ENCODE data around the gene RPL36AL. TPM values are rescaled to one million over a fixed set of nuclear protein-coding genes. Genes with fewer than 3 reads are reported as not detected.

Gene RPL36AL
- total and polyA plus RNA-seq, 10 of the 15 experiments (the other 5 are each of a cell fraction or from before 2014, with no cell fraction given), result 222 to 1,379 (median 545) TPM

DNA sequence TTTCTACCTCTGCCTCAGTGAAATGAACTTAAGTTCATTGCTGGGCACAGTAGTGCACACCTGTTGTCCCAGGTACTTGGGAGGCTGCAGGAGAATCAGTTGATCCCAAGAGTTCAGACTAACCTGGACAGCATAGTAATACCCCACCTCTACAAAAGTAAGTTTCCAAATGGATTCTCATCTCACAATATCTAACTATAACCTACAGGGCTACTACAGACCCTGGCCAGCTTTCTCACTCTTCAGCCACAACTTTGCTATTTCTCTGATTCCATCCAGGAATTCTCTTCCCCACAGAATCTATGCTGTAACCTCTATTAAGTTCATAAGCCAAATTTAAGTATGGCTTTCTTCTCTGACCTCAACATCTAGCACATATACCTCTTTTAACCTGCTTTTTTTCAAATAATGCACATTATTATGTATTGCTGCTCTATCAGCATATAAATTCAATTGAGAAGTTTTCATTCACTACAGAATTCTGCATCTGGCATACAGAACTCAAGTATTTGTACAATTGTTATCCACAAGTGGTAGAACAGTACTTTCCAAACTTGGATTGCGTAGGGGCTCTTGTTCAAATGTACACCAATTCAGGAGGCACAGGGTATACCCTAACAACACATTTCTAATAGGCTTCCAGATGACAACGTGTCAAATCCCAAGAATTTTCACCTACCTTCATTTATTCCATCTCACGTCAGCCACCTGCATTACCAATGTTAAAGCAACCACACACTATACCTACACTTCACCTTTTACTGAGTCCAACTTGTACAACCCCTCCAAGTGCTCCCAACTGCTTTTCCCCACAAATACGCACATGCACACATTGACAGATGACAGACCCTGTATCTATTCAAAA lies 38.1 kb downstream of the RPL36AL start:
- H3K4me1 ChIP-seq (ENCODE audit: control insufficient read depth, insufficient read depth, low read length), result no peaks in the 10 kb centered on the region
- H3K4me3 ChIP-seq, result peak overlapping the region; percentile 90
- peak overlapping the region; percentile 5; the same call in 1 of the 2 replicates for H3K4me2 ChIP-seq (ENCODE audit: control insufficient read depth, insufficient read depth)
- 94% methylated on average over 4 of the region's 4 CpGs for WGBS (ENCODE audit: insufficient coverage, insufficient replicate concordance, low lambda C conversion rate, missing lambda C conversion rate)
- no peak for ATAC-seq
- H2AFZ ChIP-seq (ENCODE audit: control insufficient read depth, low read depth, low read length), result no peak overlapping the region
- in situ Hi-C loops (cut with MboI) (no loop called here), intact Hi-C loops (cut with micrococcal nuclease; ENCODE audit: unreplicated experiment) (no loop called here)
- DNase-seq (ENCODE audit: low read depth, low spot score), result no peak
- peaks cover 3 to 21% of the 10 kb centered on the region in 2 experiments for H3K36me3 ChIP-seq (ENCODE audit: control insufficient read depth in 2 of 2, insufficient read depth in 2 of 2, low read length in 1 of 2)
- no peaks in the 10 kb centered on the region for H3K9me3 ChIP-seq (replicated peaks; ENCODE audit: control insufficient read depth, insufficient read depth, low read length)
- ChIA-PET RAD21 (ENCODE audit: unreplicated experiment) (interaction anchor here (1.2 kb wide), 1 partner anchor 42 kb away, joined by 3 read pairs; no protein-coding TSS in a partner anchor), SMC1A (ENCODE audit: uncharacterized antibody, unreplicated experiment) (interaction anchor here (1.0 kb wide), 1 partner anchor 15 kb away, joined by 3 read pairs; no protein-coding TSS in a partner anchor), POLR2A (interaction anchor here (0.7 to 1.3 kb wide), 3 partner anchors 14 to 43 kb away, joined by 3 to 5 read pairs (median 4); partner anchors contain the start of genes MGAT2 and RPL36AL), CTCF (interaction anchor here (0.9 to 2.3 kb wide), 2 partner anchors 38 to 84 kb away, joined by 3 to 10 read pairs; partner anchors contain the start of genes MGAT2 and RPL36AL)
- no peak overlapping the region for H3K27ac ChIP-seq (ENCODE audit: control insufficient read depth, insufficient read depth)
- no peaks in the 10 kb centered on the region for H3K27me3 ChIP-seq (replicated peaks in 1 of 2; ENCODE audit: control insufficient read depth in 2 of 2, insufficient read depth in 2 of 2, low read length in 1 of 2)
- H4K20me1 ChIP-seq (ENCODE audit: control insufficient read depth, insufficient read depth), result peaks cover 4% of the 10 kb centered on the region; the same call in 1 of the 2 replicates
- no TSS peak for BruUV-seq (replicated peaks)
- no peak for FAIRE-seq
- H3K79me2 ChIP-seq (ENCODE audit: control insufficient read depth, insufficient read depth, low read length), result peaks cover 62% of the 10 kb centered on the region
- H3K9ac ChIP-seq (ENCODE audit: control insufficient read depth, insufficient read depth, low read length), result no peak overlapping the region
- TF ChIP-seq POLR2AphosphoS5 (IDR thresholded peaks at IDR 0.05; ENCODE audit: low read length) (peak; percentile 72), FOXM1 (IDR thresholded peaks at IDR 0.05; ENCODE audit: low read depth, low read length) (peak; percentile 46), PML (IDR thresholded peaks at IDR 0.05; ENCODE audit: low read length) (peak; percentile 50; the same call in 1 of the 2 replicates), IRF4 (IDR thresholded peaks at IDR 0.05; ENCODE audit: low read depth, low read length) (no peak), TCF12 (IDR thresholded peaks at IDR 0.05; ENCODE audit: low read depth, low read length) (no peak), CTCF (IDR thresholded peaks at IDR 0.05 in 2 of 3, conservative IDR thresholded peaks at IDR 0.05 in 1 of 3; ENCODE audit: control insufficient read depth in 2 of 3, extremely low read depth in 1 of 3, insufficient read depth in 1 of 3, low read depth in 3 of 3, low read length in 3 of 3) (no peak), EP300 (IDR thresholded peaks at IDR 0.05; ENCODE audit: borderline replicate concordance in 1 of 2, control insufficient read depth in 1 of 2, low read depth in 2 of 2, low read length in 2 of 2) (no peak)
- TF ChIP-seq, protein P1, sequence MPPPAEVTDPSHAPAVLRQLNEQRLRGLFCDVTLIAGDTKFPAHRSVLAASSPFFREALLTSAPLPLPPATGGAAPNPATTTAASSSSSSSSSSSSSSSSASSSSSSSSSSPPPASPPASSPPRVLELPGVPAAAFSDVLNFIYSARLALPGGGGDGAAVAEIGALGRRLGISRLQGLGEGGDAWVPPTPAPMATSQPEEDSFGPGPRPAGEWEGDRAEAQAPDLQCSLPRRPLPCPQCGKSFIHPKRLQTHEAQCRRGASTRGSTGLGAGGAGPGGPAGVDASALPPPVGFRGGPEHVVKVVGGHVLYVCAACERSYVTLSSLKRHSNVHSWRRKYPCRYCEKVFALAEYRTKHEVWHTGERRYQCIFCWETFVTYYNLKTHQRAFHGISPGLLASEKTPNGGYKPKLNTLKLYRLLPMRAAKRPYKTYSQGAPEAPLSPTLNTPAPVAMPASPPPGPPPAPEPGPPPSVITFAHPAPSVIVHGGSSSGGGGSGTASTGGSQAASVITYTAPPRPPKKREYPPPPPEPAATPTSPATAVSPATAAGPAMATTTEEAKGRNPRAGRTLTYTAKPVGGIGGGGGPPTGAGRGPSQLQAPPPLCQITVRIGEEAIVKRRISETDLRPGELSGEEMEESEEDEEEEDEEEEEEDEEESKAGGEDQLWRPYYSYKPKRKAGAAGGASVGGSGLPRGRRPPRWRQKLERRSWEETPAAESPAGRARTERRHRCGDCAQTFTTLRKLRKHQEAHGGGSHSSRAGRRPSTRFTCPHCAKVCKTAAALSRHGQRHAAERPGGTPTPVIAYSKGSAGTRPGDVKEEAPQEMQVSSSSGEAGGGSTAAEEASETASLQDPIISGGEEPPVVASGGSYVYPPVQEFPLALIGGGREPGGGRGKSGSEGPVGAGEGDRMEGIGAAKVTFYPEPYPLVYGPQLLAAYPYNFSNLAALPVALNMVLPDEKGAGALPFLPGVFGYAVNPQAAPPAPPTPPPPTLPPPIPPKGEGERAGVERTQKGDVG (CRISPR knock-in tag; IDR thresholded peaks at IDR 0.05), result peak; percentile 22; the same call in 1 of the 2 replicates
- TF ChIP-seq, protein P2, sequence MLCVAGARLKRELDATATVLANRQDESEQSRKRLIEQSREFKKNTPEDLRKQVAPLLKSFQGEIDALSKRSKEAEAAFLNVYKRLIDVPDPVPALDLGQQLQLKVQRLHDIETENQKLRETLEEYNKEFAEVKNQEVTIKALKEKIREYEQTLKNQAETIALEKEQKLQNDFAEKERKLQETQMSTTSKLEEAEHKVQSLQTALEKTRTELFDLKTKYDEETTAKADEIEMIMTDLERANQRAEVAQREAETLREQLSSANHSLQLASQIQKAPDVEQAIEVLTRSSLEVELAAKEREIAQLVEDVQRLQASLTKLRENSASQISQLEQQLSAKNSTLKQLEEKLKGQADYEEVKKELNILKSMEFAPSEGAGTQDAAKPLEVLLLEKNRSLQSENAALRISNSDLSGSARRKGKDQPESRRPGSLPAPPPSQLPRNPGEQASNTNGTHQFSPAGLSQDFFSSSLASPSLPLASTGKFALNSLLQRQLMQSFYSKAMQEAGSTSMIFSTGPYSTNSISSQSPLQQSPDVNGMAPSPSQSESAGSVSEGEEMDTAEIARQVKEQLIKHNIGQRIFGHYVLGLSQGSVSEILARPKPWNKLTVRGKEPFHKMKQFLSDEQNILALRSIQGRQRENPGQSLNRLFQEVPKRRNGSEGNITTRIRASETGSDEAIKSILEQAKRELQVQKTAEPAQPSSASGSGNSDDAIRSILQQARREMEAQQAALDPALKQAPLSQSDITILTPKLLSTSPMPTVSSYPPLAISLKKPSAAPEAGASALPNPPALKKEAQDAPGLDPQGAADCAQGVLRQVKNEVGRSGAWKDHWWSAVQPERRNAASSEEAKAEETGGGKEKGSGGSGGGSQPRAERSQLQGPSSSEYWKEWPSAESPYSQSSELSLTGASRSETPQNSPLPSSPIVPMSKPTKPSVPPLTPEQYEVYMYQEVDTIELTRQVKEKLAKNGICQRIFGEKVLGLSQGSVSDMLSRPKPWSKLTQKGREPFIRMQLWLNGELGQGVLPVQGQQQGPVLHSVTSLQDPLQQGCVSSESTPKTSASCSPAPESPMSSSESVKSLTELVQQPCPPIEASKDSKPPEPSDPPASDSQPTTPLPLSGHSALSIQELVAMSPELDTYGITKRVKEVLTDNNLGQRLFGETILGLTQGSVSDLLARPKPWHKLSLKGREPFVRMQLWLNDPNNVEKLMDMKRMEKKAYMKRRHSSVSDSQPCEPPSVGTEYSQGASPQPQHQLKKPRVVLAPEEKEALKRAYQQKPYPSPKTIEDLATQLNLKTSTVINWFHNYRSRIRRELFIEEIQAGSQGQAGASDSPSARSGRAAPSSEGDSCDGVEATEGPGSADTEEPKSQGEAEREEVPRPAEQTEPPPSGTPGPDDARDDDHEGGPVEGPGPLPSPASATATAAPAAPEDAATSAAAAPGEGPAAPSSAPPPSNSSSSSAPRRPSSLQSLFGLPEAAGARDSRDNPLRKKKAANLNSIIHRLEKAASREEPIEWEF (IDR thresholded peaks at IDR 0.05; ENCODE audit: insufficient replicate concordance, low read depth, low read length), result no peak
